ENCODE measurements around the gene SRGAP3. TPM values are rescaled to one million over a fixed set of nuclear protein-coding genes. Genes with fewer than 3 reads are reported as not detected.

Gene SRGAP3
- total and polyA plus RNA-seq, 10 of the 15 experiments (the other 5 are each of a cell fraction or from before 2014, with no cell fraction given): 0.32 to 1.7 (median 0.99) TPM

GRCh38 chr3:9233814-9234600, 15.4 kb downstream of the SRGAP3 start:
- no TSS peak for BruUV-seq (replicated peaks)
- no peak overlapping the region for H2AFZ ChIP-seq (ENCODE audit: control insufficient read depth, low read depth, low read length)
- H3K9ac ChIP-seq (ENCODE audit: control insufficient read depth, insufficient read depth, low read length): no peak overlapping the region
- FAIRE-seq (no peak), DNase-seq (ENCODE audit: low read depth, low spot score) (no peak), ATAC-seq (no peak)
- intact Hi-C loops (cut with micrococcal nuclease; ENCODE audit: unreplicated experiment) (no loop called here), in situ Hi-C loops (cut with MboI) (no loop called here)
- H3K79me2 ChIP-seq (ENCODE audit: control insufficient read depth, insufficient read depth, low read length): no peaks in the 10 kb centered on the region
- H3K36me3 ChIP-seq (ENCODE audit: control insufficient read depth in 2 of 2, insufficient read depth in 2 of 2, low read length in 1 of 2): no peaks in the 10 kb centered on the region
- SMC1A ChIA-PET (ENCODE audit: uncharacterized antibody, unreplicated experiment): interaction anchor here (1.5 kb wide), 1 partner anchor 20 kb away, joined by 3 read pairs; no protein-coding TSS in a partner anchor
- POLR2A ChIA-PET: no interaction called here
- CTCF ChIA-PET: interaction anchor here (0.9 to 1.8 kb wide), 4 partner anchors 9 to 105 kb away, joined by 3 to 4 read pairs (median 4); no protein-coding TSS in a partner anchor
- H3K9me3 ChIP-seq (replicated peaks; ENCODE audit: control insufficient read depth, insufficient read depth, low read length): no peaks in the 10 kb centered on the region
- no peaks in the 10 kb centered on the region for H3K4me1 ChIP-seq (ENCODE audit: control insufficient read depth, insufficient read depth, low read length)
- H3K4me2 ChIP-seq (ENCODE audit: control insufficient read depth, insufficient read depth): no peak overlapping the region
- RAD21 ChIA-PET (ENCODE audit: unreplicated experiment): no interaction called here
- no peak overlapping the region for H3K27ac ChIP-seq (ENCODE audit: control insufficient read depth, insufficient read depth)
- H4K20me1 ChIP-seq (ENCODE audit: control insufficient read depth, insufficient read depth): no peaks in the 10 kb centered on the region
- no peaks in the 10 kb centered on the region; a peak in 2 of 4 replicates for H3K27me3 ChIP-seq (replicated peaks in 1 of 2; ENCODE audit: control insufficient read depth in 2 of 2, insufficient read depth in 2 of 2, low read length in 1 of 2)
- H3K4me3 ChIP-seq: no peak overlapping the region
- 73% methylated on average over 8 of the region's 8 CpGs for WGBS (ENCODE audit: insufficient coverage, insufficient replicate concordance, low lambda C conversion rate, missing lambda C conversion rate)
- TF ChIP-seq FOXK2 (IDR thresholded peaks at IDR 0.05) (no peak), SP1 (IDR thresholded peaks at IDR 0.05; ENCODE audit: low read depth, low read length) (no peak), KAT2A (conservative IDR thresholded peaks at IDR 0.05; ENCODE audit: control insufficient read depth, low read depth, low read length) (no peak), ZNF384 (IDR thresholded peaks at IDR 0.05; ENCODE audit: borderline replicate concordance, low read depth, low read length) (no peak), NR2F1 (conservative IDR thresholded peaks at IDR 0.05) (no peak)

GRCh38 chr3:9233101-9233500, 16.3 kb downstream of the SRGAP3 start:
- in situ Hi-C loops (cut with MboI): no loop called here
- POLR2A ChIA-PET: no interaction called here

More at GRCh38 chr3:9233101-9233500, 16.3 kb downstream of the SRGAP3 start:
- ChIA-PET CTCF (interaction anchor here (0.9 to 1.7 kb wide), 3 partner anchors 8 to 31 kb away, joined by 3 to 4 read pairs (median 3); no protein-coding TSS in a partner anchor), SMC1A (ENCODE audit: uncharacterized antibody, unreplicated experiment) (no interaction called here), RAD21 (ENCODE audit: unreplicated experiment) (no interaction called here)
- 61% methylated on average over 4 of the region's 4 CpGs for WGBS (ENCODE audit: insufficient coverage, insufficient replicate concordance, low lambda C conversion rate, missing lambda C conversion rate)
- Histone ChIP-seq H3K27me3 (replicated peaks in 1 of 2; ENCODE audit: control insufficient read depth in 2 of 2, insufficient read depth in 2 of 2, low read length in 1 of 2) (no peaks in the 10 kb centered on the region; a peak in 2 of 4 replicates), H3K27ac (ENCODE audit: control insufficient read depth, insufficient read depth) (no peak overlapping the region), H3K36me3 (ENCODE audit: control insufficient read depth in 2 of 2, insufficient read depth in 2 of 2, low read length in 1 of 2) (no peaks in the 10 kb centered on the region), H3K9ac (ENCODE audit: control insufficient read depth, insufficient read depth, low read length) (no peak overlapping the region), H3K4me3 (no peak overlapping the region), H3K9me3 (replicated peaks; ENCODE audit: control insufficient read depth, insufficient read depth, low read length) (no peaks in the 10 kb centered on the region), H3K4me2 (ENCODE audit: control insufficient read depth, insufficient read depth) (no peak overlapping the region), H3K4me1 (ENCODE audit: control insufficient read depth, insufficient read depth, low read length) (no peaks in the 10 kb centered on the region), H4K20me1 (ENCODE audit: control insufficient read depth, insufficient read depth) (no peaks in the 10 kb centered on the region), H3K79me2 (ENCODE audit: control insufficient read depth, insufficient read depth, low read length) (no peaks in the 10 kb centered on the region), H2AFZ (ENCODE audit: control insufficient read depth, low read depth, low read length) (no peak overlapping the region)
- no peak for DNase-seq (ENCODE audit: low read depth, low spot score)
- no TSS peak for BruUV-seq (replicated peaks)
- TF ChIP-seq SMAD5 (IDR thresholded peaks at IDR 0.05; ENCODE audit: low read depth) (no peak), CBX5 (IDR thresholded peaks at IDR 0.05; ENCODE audit: low read depth) (no peak), NR2F1 (conservative IDR thresholded peaks at IDR 0.05) (no peak), MEF2B (IDR thresholded peaks at IDR 0.05; ENCODE audit: partially characterized antibody, poor library complexity, severe bottlenecking) (no peak), HDAC6 (IDR thresholded peaks at IDR 0.05; ENCODE audit: unreplicated experiment) (no peak), HCFC1 (IDR thresholded peaks at IDR 0.05; ENCODE audit: low read length) (no peak), USF2 (IDR thresholded peaks at IDR 0.05; ENCODE audit: borderline replicate concordance, low read depth, low read length) (no peak), NR2C1 (IDR thresholded peaks at IDR 0.05) (no peak), EED (IDR thresholded peaks at IDR 0.05; ENCODE audit: low read depth) (no peak)
- ATAC-seq: no peak
- intact Hi-C loops (cut with micrococcal nuclease; ENCODE audit: unreplicated experiment): no loop called here
- FAIRE-seq: no peak
